GM12878 (cell line): ENCODE data around the gene COL6A3. TPM values are rescaled to one million over a fixed set of nuclear protein-coding genes. Genes with fewer than 3 reads are reported as not detected.

Experiments
- ATAC-seq: fragments of 200-7000 bp; cut with Tn5 transposase; 3 replicates; pipeline ENCODE4 v1.9.1; 2020; ENCODE audit warnings: mild to moderate bottlenecking, moderate library complexity
- BruUV-seq: library from RNA; stranded (reverse); fragments of 400-500 nt; replicated peaks from 2 replicates; lab custom pipeline; 2021; lab: Mats Ljungman, UMichigan
- CTCF ChIA-PET: fragments of 300-600 bp; sonication (Branson Sonifier 250); formaldehyde crosslinking; extraction: SDS; loops from one replicate; lab custom pipeline; 2021; ENCODE audit warnings: inconsistent platforms; lab: Yijun Ruan, JAX
- POLR2A ChIA-PET: fragments of 350-600 bp; formaldehyde crosslinking; extraction: SDS; loops from one replicate; lab custom pipeline; 2021; ENCODE audit warnings: inconsistent platforms; lab: Charles Lee
- RAD21 ChIA-PET: fragments of 300-600 bp; sonication (Branson Sonifier 250); formaldehyde crosslinking; loops from one replicate; lab custom pipeline; 2023; ENCODE audit warnings: antibody characterized with exemption; ENCODE audit not compliant: unreplicated experiment; lab: Charles Lee
- SMC1A ChIA-PET: fragments of 300-600 bp; sonication (Branson Sonifier 250); formaldehyde crosslinking; loops from one replicate; lab custom pipeline; 2023; ENCODE audit not compliant: unreplicated experiment, uncharacterized antibody; lab: Charles Lee
- DNase-seq: peaks from one replicate; pipeline ENCODE4 v3.0.0-alpha.2; 2011; ENCODE audit warnings: low read depth, low spot score
- FAIRE-seq: peaks from 3 replicates; lab custom pipeline; 2011; peaks lifted over from hg19 to GRCh38; lab: Jason Lieb, UNC
- H2AFZ ChIP-seq: 2 replicates; pipeline ENCODE4 v1.6.0; 2011; ENCODE audit warnings: low read depth, low read length, control low read depth; ENCODE audit not compliant: control insufficient read depth
- H3K27ac ChIP-seq: 2 replicates; pipeline ENCODE4 v1.5.1; 2011; ENCODE audit warnings: control low read depth; ENCODE audit not compliant: control insufficient read depth, insufficient read depth
- H3K27me3 ChIP-seq, 2 experiments: replicated peaks in 1 of 2; 2 replicates each; pipeline versions ENCODE4 v1.6.0 to v1.6.1; 2011; ENCODE audit warnings: low read length in 1 of 2; ENCODE audit not compliant: control insufficient read depth in 2 of 2, insufficient read depth in 2 of 2
- H3K36me3 ChIP-seq, 2 experiments: 2 replicates each; pipeline ENCODE4 v1.5.1; 2011; ENCODE audit warnings: low read length in 1 of 2; ENCODE audit not compliant: control insufficient read depth in 2 of 2, insufficient read depth in 2 of 2
- H3K4me1 ChIP-seq: 2 replicates; pipeline ENCODE4 v1.6.1; 2011; ENCODE audit warnings: mild to moderate bottlenecking, low read length, moderate library complexity, mixed read lengths; ENCODE audit not compliant: control insufficient read depth, insufficient read depth
- H3K4me2 ChIP-seq: 2 replicates; pipeline ENCODE4 v1.6.0; 2011; ENCODE audit warnings: control low read depth; ENCODE audit not compliant: control insufficient read depth, insufficient read depth
- H3K4me3 ChIP-seq: fragments of 200-600 bp; sonication (generic); 2 replicates; pipeline ENCODE4 v1.5.1; 2016
- H3K79me2 ChIP-seq: 2 replicates; pipeline ENCODE4 v1.6.0; 2011; ENCODE audit warnings: low read length; ENCODE audit not compliant: control insufficient read depth, insufficient read depth
- H3K9ac ChIP-seq: 2 replicates; pipeline ENCODE4 v1.8.0; 2011; ENCODE audit warnings: low read length, control low read depth, mixed read lengths; ENCODE audit not compliant: control insufficient read depth, insufficient read depth
- H3K9me3 ChIP-seq: replicated peaks from 3 replicates; pipeline ENCODE4 v1.5.1; 2011; ENCODE audit warnings: mild to moderate bottlenecking, low read length; ENCODE audit not compliant: control insufficient read depth, insufficient read depth
- H4K20me1 ChIP-seq: 2 replicates; pipeline ENCODE4 v1.6.0; 2011; ENCODE audit not compliant: control insufficient read depth, insufficient read depth
- CBFB ChIP-seq: IDR thresholded peaks from 2 replicates; pipeline ENCODE4 v1.6.1; 2016; ENCODE audit warnings: antibody characterized with exemption, low read depth
- CHD4 ChIP-seq: fragments of 200-600 bp; sonication (generic); IDR thresholded peaks from 2 replicates; pipeline ENCODE4 v1.6.1; 2016; ENCODE audit warnings: mild to moderate bottlenecking
- HDAC2 ChIP-seq: fragments of 200-600 bp; sonication (generic); IDR thresholded peaks from 2 replicates; pipeline ENCODE4 v1.6.1; 2017
- NFYB ChIP-seq: IDR thresholded peaks from 2 replicates; pipeline ENCODE4 v1.6.1; 2011; ENCODE audit warnings: low read depth, mild to moderate bottlenecking, low read length, improper control_type of control experiment, moderate library complexity; ENCODE audit not compliant: insufficient read depth
- NR2C1 ChIP-seq: fragments of 450-650 bp; IDR thresholded peaks from 2 replicates; pipeline ENCODE4 v1.6.1; 2017; ENCODE audit warnings: antibody characterized with exemption, mild to moderate bottlenecking, moderate library complexity
- SIN3A ChIP-seq: IDR thresholded peaks from 2 replicates; pipeline ENCODE4 v1.6.1; 2012; ENCODE audit warnings: low read depth, low read length, improper control_type of control experiment
- SP1 ChIP-seq: IDR thresholded peaks from one replicate; pipeline ENCODE4 v1.6.1; 2011; ENCODE audit warnings: low read depth, low read length
- SRF ChIP-seq, 2 experiments: IDR thresholded peaks; 2 replicates each; pipeline ENCODE4 v1.6.1; 2011; ENCODE audit warnings: low read depth in 2 of 2, low read length in 2 of 2, mild to moderate bottlenecking in 1 of 2, moderate library complexity in 1 of 2
- TCF3 ChIP-seq: IDR thresholded peaks from 2 replicates; pipeline ENCODE4 v1.6.1; 2012; ENCODE audit warnings: low read depth, mild to moderate bottlenecking, low read length, borderline replicate concordance; ENCODE audit not compliant: insufficient read depth
- YBX1 ChIP-seq: fragments of 450-650 bp; IDR thresholded peaks from 2 replicates; pipeline ENCODE4 v1.6.1; 2016; ENCODE audit warnings: antibody characterized with exemption
- WGBS: methylation state at CpG from one replicate; pipeline ENCODE4 v1.1.6; 2016; ENCODE audit warnings: low lambda C conversion rate; ENCODE audit not compliant: insufficient replicate concordance, insufficient coverage; ENCODE audit errors: missing lambda C conversion rate; 5-methylcytosine and 5-hydroxymethylcytosine counted together
- in situ Hi-C: fragments of 300-500 bp; cut with MboI; formaldehyde crosslinking; loops from 9 replicates; pipeline ENCODE4 v1.14.3; 2018; ENCODE audit warnings: mixed read lengths
- intact Hi-C: fragments of 100-400 bp; cut with micrococcal nuclease; formaldehyde crosslinking; loops from one replicate; pipeline ENCODE4 v1.14.2; 2022; ENCODE audit not compliant: unreplicated experiment
- polyA plus RNA-seq, 11 experiments: library from polyadenylated mRNA; depleted of rRNA in 4 of 11; unstranded in 6 of 11; stranded (reverse) in 5 of 11; fragments of >200 nt; fragmentation: Nextera tagmentation in 4 of 11; fragmentation: Illumina TruSeq in 1 of 11; extraction: Ambion mirVana in 4 of 11; extraction: Trizol in 1 of 11; gene quantifications; 1 replicate in 1 of 11; 2 replicates in 10 of 11; pipeline versions ENCODE4 v1.2.1 to v1.2.3, GENCODE V29; 2011 to 2016; ENCODE audit warnings: inconsistent platforms in 2 of 11, missing spikeins in 2 of 11, low read depth in 1 of 11
- total RNA-seq, 4 experiments: library from RNA; depleted of rRNA in 3 of 4; stranded (reverse); fragments of >200 nt in 3 of 4; fragmentation: Illumina TruSeq in 1 of 4; extraction: Trizol in 1 of 4; gene quantifications; 2 replicates each; pipeline versions ENCODE4 v1.2.1 to v1.2.3, GENCODE V29; 2013 to 2021
- TF ChIP-seq, protein P1 (sequence below): IDR thresholded peaks from 2 replicates; pipeline ENCODE4 v1.6.1; 2011; ENCODE audit warnings: borderline replicate concordance, low read depth, mild to moderate bottlenecking, moderate library complexity, mixed read lengths, low read length; ENCODE audit not compliant: insufficient read depth; ENCODE audit errors: extremely low read length
- TF ChIP-seq, protein P2 (sequence below): IDR thresholded peaks from 2 replicates; pipeline ENCODE4 v1.6.1; 2012; ENCODE audit warnings: low read depth, low read length, improper control_type of control experiment
- TF ChIP-seq, protein P3 (sequence below): fragments of 450-650 bp; IDR thresholded peaks from 2 replicates; pipeline ENCODE4 v1.6.1; 2016; ENCODE audit warnings: mild to moderate bottlenecking
- TF ChIP-seq, protein P4 (sequence below): IDR thresholded peaks from 2 replicates; pipeline ENCODE4 v1.6.1; 2012; ENCODE audit warnings: low read length, inconsistent platforms
- TF ChIP-seq, protein P5 (sequence below): IDR thresholded peaks from 2 replicates; pipeline ENCODE4 v1.6.1; 2012; ENCODE audit warnings: low read depth, low read length, improper control_type of control experiment

Gene COL6A3
- total and polyA plus RNA-seq, 10 of the 15 experiments (the other 5 are each of a cell fraction or from before 2014, with no cell fraction given): 0.01 to 0.51 (median 0.09) TPM; not detected in 4

DNA sequence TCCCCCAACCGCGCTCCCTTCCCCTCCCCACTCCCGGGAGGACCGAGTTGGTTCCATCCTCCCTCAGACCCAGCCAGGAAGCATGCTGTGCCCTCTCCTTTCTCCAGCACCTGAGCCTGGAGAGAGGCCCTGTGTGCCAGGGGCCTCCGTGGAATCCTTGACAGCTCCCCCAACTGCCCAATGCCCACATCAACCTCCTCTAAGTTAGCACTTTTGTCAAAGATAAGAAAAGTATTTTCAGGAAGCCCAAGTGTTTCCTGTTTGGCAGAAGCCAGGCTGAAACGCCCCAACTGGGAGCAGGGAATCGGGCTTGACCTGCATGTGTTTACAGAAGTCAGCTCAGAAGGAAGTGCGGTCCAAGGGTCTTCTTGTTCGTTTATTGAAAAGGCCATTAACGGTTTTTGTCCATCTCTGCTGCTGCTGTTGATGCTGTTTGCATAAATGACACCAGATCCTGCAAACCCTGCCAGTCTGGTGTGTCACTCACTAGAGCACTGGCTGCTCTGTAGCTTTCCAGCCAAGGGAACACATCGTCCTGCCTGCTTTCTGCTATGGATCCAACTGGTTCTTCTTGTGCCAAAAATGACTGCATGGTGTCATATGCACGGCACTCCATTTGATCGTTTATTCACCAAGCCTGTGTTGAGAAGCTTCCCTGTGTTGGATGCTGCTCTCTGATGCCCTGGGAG, 35.4 kb upstream of the COL6A3 start:
- ChIA-PET RAD21 (no interaction called here), POLR2A (no interaction called here), CTCF (interaction anchor here (0.8 to 1.3 kb wide), 2 partner anchors 9 to 39 kb away, joined by 3 read pairs; no protein-coding TSS in a partner anchor), SMC1A (no interaction called here)
- TF ChIP-seq SRF (IDR thresholded peaks at IDR 0.05; ENCODE audit: low read depth in 2 of 2, low read length in 2 of 2): no peak
- TF ChIP-seq, protein P1, sequence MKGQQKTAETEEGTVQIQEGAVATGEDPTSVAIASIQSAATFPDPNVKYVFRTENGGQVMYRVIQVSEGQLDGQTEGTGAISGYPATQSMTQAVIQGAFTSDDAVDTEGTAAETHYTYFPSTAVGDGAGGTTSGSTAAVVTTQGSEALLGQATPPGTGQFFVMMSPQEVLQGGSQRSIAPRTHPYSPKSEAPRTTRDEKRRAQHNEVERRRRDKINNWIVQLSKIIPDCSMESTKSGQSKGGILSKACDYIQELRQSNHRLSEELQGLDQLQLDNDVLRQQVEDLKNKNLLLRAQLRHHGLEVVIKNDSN: no peak
- no peak for TF ChIP-seq CBFB
- TF ChIP-seq, protein P2, sequence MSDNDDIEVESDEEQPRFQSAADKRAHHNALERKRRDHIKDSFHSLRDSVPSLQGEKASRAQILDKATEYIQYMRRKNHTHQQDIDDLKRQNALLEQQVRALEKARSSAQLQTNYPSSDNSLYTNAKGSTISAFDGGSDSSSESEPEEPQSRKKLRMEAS: no peak
- TF ChIP-seq, protein P3, sequence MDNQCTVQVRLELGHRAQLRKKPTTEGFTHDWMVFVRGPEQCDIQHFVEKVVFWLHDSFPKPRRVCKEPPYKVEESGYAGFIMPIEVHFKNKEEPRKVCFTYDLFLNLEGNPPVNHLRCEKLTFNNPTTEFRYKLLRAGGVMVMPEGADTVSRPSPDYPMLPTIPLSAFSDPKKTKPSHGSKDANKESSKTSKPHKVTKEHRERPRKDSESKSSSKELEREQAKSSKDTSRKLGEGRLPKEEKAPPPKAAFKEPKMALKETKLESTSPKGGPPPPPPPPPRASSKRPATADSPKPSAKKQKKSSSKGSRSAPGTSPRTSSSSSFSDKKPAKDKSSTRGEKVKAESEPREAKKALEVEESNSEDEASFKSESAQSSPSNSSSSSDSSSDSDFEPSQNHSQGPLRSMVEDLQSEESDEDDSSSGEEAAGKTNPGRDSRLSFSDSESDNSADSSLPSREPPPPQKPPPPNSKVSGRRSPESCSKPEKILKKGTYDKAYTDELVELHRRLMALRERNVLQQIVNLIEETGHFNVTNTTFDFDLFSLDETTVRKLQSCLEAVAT: no peak
- TF ChIP-seq, protein P4, sequence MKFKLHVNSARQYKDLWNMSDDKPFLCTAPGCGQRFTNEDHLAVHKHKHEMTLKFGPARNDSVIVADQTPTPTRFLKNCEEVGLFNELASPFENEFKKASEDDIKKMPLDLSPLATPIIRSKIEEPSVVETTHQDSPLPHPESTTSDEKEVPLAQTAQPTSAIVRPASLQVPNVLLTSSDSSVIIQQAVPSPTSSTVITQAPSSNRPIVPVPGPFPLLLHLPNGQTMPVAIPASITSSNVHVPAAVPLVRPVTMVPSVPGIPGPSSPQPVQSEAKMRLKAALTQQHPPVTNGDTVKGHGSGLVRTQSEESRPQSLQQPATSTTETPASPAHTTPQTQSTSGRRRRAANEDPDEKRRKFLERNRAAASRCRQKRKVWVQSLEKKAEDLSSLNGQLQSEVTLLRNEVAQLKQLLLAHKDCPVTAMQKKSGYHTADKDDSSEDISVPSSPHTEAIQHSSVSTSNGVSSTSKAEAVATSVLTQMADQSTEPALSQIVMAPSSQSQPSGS: no peak
- TF ChIP-seq YBX1: no peak
- no peak for TF ChIP-seq SIN3A
- no peak for TF ChIP-seq SP1
- no peak for TF ChIP-seq NFYB
- TF ChIP-seq NR2C1: no peak
- TF ChIP-seq, protein P5, sequence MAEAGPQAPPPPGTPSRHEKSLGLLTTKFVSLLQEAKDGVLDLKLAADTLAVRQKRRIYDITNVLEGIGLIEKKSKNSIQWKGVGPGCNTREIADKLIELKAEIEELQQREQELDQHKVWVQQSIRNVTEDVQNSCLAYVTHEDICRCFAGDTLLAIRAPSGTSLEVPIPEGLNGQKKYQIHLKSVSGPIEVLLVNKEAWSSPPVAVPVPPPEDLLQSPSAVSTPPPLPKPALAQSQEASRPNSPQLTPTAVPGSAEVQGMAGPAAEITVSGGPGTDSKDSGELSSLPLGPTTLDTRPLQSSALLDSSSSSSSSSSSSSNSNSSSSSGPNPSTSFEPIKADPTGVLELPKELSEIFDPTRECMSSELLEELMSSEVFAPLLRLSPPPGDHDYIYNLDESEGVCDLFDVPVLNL: no peak
- TF ChIP-seq TCF3: no peak
- TF ChIP-seq CHD4: no peak
- TF ChIP-seq HDAC2: no peak
- H3K9me3 ChIP-seq: no peaks in the 10 kb centered on the region; the same call in 1 of the 3 replicates
- no peak overlapping the region for H3K9ac ChIP-seq
- no peak overlapping the region for H2AFZ ChIP-seq
- no peaks in the 10 kb centered on the region for H4K20me1 ChIP-seq
- no peaks in the 10 kb centered on the region for H3K36me3 ChIP-seq
- DNase-seq (no peak), FAIRE-seq (no peak), ATAC-seq (no peak)
- intact Hi-C loops (no loop called here), in situ Hi-C loops (no loop called here)
- no peak overlapping the region for H3K27ac ChIP-seq
- no peaks in the 10 kb centered on the region for H3K27me3 ChIP-seq
- WGBS: 51% methylated on average over 13 of the region's 13 CpGs
- H3K4me2 ChIP-seq: no peak overlapping the region
- no TSS peak for BruUV-seq
- H3K79me2 ChIP-seq: no peaks in the 10 kb centered on the region
- H3K4me3 ChIP-seq: no peak overlapping the region
- H3K4me1 ChIP-seq: no peaks in the 10 kb centered on the region
